Measurements from ENCODE around the gene GABRP. TPM values are rescaled to one million over a fixed set of nuclear protein-coding genes. Genes with fewer than 3 reads are reported as not detected.
A peak's percentile ranks its signal among the peaks of the same experiment; 100 is the strongest.
"Not testable (repeated sequence)": the region's sequence is repeated elsewhere in the genome, so short reads cannot be mapped to it uniquely, and the experiment has no call there.

GABRP gene
- total RNA-seq, 1 donor from 2014 or later = 0.20 TPM

DNA sequence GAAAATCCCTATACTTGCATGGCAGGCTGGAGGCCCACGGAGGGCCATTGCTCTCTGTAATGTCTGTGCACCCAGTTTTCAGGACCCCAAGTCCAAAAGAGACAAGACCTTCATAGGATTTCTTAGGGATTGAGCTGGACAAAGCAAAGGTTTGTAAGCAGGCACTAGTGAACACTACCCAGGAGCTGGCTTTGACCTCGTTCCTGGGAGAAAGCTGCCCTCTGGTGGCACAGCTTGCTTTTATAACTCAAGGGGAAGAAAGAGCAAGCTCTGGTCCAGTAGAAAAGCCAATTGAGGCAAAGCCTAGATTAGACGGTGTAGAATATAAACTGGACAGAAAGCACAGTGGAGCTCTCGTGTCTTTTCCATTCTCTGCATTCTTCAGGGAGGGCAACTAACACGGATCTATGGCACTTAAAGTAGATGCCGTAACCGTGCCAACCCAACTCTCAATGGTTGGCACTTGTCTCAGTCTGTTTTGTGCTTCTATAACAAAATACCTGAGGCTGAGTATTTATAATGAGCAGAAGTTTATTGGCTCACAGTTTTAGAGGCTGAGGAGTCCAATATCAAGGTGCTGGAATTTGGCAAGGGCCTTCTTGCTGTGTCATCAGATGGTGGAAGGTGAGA is 7.9 kb downstream of the GABRP start:
- peak; percentile 61 to 90 for DNase-seq (ENCODE audit: low read depth in 2 of 2)

DNA sequence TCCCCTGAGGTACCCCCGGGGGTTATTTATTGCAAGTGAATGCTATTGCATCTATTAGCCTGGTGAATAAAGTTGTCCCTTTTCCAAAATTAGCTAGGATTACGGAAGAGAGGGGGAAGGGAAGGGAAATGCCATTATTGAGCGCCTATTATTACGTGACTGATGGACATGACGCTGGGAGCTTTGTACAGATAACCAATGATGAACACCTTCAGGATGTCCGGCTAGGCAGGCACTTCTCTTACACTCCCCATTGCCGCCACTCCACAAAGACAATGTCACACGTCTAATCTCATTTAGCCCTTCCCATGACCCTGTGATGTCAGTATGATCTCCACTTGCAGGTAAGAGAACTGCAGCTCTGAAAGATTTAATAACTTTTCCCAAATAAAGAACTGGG is 9.4 kb downstream of the GABRP start:
- DNase-seq (ENCODE audit: low read depth in 2 of 2) = peak in 1 of 2 donors; percentile 87

DNA sequence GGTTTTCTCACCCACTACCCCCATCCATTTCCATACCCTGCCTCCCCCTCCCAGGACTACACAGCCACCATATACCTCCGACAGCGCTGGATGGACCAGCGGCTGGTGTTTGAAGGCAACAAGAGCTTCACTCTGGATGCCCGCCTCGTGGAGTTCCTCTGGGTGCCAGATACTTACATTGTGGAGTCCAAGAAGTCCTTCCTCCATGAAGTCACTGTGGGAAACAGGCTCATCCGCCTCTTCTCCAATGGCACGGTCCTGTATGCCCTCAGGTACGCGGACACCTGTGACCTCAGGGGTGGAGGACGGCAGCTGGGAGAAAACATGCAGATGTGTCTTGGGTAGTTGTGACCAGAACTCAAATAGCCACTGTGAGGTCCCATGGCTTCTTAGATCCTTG is 11.6 kb downstream of the GABRP start:
- DNase-seq (ENCODE audit: low read depth in 2 of 2) = no peak

DNA sequence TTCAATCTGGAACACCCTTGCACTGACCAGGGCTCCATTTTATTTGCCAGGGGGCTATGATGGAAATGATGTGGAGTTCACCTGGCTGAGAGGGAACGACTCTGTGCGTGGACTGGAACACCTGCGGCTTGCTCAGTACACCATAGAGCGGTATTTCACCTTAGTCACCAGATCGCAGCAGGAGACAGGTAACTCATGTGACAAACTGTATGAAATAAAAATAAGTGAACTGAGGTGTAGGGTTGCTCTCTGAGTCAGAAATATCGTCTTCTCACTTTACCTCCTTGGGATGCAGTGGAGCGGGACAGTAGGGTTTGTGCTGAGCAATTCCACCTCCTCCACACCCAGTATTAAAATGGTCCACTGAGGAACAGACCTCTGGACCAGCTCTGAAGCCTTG is 22.1 kb downstream of the GABRP start:
- DNase-seq (ENCODE audit: low read depth in 2 of 2) = no peak

DNA sequence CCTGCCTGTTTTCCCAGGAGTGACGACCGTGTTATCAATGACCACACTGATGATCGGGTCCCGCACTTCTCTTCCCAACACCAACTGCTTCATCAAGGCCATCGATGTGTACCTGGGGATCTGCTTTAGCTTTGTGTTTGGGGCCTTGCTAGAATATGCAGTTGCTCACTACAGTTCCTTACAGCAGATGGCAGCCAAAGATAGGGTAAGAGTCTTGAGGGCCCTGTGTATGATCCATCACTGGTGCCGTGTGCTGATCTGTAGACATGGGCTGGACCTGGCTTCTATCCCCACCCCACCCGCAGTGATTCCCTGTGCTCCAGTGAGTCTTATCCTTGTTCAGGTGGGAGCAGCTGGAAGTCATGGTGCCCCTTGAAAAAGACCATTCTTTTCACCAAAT is 26.0 kb downstream of the GABRP start:
- peak; percentile 43 to 74 for DNase-seq (ENCODE audit: low read depth in 2 of 2)

DNA sequence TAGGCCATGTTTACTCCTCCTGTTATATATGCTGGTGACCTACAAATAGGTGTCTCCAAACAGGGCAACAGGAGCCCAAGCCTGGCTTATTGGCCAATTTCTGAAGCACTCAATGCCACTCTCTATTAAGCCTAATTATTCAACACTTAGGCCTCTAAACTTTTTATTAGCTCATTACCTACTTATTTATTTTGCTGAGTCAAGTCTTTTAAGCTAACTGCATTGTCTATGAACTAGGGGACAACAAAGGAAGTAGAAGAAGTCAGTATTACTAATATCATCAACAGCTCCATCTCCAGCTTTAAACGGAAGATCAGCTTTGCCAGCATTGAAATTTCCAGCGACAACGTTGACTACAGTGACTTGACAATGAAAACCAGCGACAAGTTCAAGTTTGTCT is 28.2 kb downstream of the GABRP start:
- no peak for DNase-seq (ENCODE audit: low read depth in 2 of 2)

DNA sequence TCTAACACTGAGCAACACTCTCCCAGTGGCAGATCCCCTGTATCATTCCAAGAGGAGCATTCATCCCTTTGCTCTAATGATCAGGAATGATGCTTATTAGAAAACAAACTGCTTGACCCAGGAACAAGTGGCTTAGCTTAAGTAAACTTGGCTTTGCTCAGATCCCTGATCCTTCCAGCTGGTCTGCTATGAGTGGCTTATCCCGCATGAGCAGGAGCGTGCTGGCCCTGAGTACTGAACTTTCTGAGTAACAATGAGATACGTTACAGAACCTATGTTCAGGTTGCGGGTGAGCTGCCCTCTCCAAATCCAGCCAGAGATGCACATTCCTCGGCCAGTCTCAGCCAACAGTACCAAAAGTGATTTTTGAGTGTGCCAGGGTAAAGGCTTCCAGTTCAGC is 29.7 kb downstream of the GABRP start:
- no peak for DNase-seq (ENCODE audit: low read depth in 2 of 2)

DNA sequence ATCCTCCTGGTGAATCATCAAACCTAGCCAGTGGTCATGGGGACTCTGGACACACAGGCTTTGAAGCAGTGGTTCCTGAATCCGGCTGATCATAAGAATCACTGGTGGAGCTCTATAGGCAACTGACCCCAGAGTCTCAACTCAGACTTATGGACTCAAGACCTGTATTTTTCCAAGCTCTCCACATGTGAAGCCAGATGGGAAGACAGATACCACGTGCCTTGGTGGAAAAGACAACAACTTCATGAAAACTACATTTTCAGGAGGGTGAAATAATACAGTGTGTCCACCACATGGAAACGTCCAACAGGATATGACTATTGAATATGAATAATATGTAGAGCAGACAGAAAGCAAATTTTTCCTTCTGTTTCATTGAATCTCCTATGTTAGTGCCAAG is 33.7 kb downstream of the GABRP start:
- no peak for DNase-seq (ENCODE audit: low read depth in 2 of 2)

DNA sequence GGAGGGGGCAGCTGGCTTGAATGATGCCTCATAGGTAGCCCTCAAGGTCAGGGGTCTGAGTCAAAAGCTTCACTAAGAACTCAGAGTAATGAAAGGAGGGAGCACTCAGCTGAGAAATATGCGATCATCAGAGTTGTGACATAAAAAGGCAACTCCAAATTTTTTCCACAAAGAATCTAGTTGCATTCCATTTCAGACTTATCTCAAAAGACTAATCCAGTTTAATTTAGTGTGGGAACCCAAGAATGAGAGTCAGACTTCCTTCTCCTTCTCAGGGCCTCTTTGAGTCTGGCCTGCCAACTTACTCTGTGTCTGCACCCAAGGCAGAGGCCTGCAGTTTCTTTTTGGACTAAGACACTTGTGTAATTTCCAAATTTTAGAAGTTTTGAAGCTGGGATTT is 34.7 kb downstream of the GABRP start:
- no peak for DNase-seq (ENCODE audit: low read depth in 2 of 2)

DNA sequence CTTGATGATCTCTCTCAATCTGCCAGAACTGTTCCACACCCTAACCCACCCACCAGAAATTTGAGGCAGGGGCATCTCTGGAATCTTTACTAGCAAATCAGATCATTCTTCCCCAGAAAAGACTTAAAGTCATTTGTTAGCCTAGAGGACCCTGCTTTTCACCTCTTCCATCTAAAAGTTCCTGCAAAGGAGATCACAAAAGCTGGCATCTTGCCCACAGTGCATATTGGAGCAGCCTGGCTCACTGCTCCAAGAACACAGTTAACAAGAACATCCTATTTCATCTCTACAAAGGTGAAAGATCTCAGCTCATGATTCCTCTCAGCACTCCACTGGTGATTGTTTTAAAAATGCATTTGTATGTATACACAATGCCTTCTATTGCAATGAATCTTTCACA is 36.3 kb downstream of the GABRP start:
- DNase-seq (ENCODE audit: low read depth in 2 of 2) = no peak

DNA sequence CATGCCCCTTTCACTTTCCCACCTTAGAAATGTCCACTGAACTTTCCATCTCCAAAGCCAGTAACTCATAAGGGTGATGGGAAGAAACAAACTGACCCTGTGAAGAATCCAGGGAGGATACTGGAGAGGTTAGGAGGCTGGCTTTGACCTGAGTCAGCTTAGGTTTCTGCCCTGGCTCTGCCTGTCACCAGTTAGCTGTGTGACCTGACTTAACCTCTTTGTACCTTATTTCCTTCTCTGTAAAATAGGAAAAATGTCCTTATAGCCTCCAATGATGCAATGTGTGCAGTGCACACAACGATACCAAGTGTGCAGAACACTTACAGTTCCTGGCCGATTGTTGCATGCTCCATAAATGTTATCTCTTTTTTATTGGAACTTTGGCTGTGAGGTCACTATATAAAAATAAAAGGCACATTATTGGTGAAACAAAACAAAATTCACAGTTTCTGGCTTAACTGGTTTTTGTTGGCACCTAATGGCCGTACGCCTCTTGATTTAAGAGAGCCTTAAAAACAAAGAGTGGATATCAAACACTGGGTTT is 37.8 kb downstream of the GABRP start:
- DNase-seq (ENCODE audit: low read depth in 2 of 2) = no peak

DNA sequence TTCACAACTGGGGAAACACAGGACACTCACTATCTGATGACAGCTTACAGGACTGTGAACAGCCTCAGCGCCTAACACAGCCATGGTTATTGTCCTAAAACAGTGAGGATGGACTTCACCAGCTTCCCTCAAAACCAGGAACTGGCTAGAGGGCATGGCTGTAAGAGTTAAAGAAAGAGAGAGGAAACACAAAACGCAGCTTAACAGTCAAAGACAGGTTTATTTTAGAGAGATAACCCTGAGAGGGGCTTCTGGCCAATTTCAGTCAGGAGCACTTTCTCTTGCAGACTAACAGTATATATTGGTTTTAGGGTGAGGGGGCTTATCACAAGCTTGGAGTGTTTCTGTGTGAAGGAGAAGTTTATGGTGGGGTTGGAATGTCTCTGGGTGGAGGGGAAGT is 42.6 kb downstream of the GABRP start:
- DNase-seq (ENCODE audit: low read depth in 2 of 2) = no peak

DNA sequence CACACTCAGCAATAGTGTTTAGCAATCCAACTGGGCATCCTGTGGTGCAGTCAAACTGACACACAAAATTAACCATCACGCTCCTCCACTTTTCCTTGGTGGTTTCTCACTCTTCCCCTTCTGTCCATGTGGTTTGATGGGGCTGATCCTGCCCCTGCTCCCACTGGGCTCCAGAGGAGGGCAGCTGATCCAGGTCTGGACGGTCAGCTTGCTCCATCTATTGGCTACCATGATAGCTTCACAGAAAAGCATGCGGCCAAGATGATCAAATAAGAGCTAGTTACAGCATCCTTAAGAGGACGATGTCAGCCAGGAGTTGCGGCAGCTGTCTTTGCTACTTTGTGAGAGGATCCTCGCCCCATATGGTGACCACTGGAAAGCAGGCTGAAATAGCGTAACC is 48.7 kb downstream of the GABRP start:
- no peak for DNase-seq (ENCODE audit: low read depth in 2 of 2)

DNA sequence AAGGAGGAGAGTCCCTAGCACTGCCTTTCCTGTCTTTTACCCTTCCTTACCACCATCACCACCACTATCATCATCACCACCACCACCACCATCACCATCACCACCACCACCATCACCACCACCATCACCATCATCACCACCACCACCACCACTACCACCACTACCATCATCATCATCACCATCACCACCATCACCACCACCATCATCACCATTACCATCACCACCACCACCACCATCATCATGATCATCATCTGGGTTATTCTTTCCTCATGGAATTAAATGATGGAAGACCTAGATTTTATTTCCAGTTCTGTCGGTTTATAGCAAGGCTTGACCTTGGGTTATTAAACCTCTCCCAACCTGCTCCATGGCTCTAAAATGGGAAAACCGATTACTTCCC is 50.5 kb downstream of the GABRP start:
- not testable (repeated sequence) for DNase-seq (ENCODE audit: low read depth in 2 of 2)

DNA sequence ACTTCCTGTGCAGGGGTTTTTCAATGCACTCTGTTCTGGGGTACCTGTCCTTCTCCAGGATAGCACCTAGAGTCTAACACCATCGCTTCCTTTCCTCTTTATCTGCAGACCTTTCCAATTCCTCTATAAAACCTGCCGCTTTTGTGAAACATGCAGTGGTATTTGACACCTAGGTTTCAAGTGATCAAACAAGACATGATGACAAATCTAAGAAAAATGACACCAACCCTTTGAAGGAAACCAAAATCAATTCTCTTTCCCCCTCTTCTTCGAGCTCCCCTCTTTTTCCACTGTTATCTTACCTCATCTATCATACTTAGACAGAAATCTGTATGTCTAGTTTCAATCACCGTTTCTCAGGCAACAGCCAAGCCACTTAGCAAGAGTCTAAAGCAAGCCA is 52.7 kb downstream of the GABRP start:
- DNase-seq (ENCODE audit: low read depth in 2 of 2) = no peak

DNA sequence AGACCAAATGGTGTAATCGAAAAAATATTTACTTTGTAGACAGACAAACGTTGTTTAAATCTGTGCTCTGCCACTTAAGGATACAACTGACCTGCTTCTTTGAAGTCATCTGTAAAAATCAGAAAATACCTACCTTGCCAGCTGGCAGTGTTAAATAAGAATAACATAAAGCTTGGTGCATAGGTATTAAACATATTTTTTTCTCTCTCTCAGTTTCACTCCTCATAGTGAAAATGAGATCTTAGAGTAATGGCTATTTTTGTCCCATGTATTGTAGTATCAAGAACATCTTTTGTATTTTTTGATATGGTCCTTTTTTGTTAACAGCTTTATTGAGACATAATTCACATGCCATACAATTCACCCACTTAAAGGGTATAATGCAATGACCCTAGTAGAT is 60.3 kb downstream of the GABRP start:
- DNase-seq (ENCODE audit: low read depth in 2 of 2) = no peak

DNA sequence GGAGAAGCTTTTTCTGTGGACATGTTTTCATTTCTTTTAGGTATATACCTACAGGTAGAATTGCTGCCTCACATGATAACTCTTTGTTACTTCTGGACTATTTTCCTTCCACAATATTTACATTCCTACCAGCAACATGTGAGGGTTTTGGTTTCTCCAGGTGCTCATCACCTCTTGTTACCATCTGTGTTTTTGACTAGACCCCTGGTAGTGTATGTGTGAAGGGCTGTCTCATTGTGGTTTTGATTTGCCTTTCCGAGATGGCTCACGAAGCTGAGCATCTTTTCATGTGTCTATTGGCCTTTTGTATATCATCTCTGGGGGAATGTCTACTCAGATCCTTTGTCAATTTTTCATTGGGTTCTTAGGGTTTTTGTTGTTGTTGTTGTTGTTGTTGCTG is 61.1 kb downstream of the GABRP start:
- DNase-seq (ENCODE audit: low read depth in 2 of 2) = no peak

DNA sequence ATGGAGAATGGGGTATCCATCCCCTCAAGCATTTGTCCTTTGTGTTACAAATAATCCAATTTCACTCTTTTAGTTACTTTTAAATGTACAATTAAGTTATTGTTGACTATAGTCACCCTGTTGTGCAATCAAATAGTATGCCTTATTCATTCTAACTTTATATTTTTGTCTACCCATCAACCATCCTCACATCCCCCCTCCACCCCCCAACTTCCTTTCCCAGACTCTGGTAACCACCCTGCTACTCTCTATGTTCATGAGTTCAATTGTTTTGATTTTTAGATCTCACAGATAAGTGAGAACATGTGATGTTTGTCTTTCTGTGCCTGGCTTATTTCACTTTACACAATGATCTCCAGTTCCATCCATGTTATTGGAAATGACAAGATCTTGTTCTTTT is 62.9 kb downstream of the GABRP start:
- DNase-seq (ENCODE audit: low read depth in 2 of 2) = peak in 1 of 2 donors; percentile 52

DNA sequence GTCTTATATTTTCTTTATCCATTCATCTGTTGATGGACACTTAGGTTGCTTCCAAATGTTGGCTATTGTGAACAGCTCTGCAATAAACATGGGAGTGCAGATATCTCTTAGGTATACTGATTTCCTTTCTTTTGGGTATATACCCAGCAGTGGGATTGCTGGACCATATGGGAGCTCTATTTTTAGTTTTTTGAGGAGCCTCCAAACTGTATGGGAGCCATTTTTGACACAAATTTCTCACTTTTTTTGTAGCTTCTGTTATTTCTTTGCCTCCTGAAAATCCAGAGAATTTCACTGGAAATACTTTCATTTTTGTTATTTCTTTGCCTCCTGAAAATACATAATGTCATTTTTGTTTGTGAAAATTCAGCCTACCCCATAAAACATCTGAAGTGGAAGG is 63.3 kb downstream of the GABRP start:
- DNase-seq (ENCODE audit: low read depth in 2 of 2) = no peak

DNA sequence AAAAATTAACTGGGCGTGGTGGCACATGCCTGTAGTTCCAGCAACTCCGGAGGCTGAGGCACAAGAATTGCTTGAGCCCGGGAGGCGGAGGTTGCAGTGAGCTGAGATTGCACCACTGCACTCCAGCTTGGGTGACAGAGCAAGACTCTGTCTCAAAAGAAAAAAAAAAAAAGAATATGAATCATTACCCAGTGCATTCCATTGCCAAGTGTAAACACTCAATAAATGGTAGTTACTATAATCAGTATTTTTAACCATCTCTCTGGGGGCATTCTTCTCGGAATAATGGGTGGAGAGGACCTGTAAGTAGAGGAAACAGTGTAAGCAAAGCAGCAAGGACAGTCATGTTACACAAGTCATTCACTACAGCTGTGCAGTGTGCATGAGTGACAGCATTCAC is 64.5 kb downstream of the GABRP start:
- DNase-seq (ENCODE audit: low read depth in 2 of 2) = no peak

DNA sequence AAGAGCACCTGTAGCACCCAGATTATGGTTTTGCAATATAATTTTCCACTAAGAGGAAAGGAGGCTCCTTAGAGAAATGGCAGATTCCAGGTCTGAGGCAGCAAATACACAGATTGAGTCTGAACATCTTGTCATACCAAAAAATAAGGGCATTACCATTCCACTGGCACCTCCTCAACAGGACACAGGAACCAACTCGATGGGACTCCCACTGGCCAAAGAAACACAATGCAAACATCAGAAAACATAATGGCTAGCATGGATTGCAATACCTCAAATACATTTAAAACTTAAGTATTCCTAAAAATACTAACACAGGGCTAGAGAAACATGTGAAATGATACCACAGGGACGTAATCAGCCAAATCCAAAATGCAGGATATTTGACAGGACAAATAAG is 65.8 kb downstream of the GABRP start:
- DNase-seq (ENCODE audit: low read depth in 2 of 2) = no peak

DNA sequence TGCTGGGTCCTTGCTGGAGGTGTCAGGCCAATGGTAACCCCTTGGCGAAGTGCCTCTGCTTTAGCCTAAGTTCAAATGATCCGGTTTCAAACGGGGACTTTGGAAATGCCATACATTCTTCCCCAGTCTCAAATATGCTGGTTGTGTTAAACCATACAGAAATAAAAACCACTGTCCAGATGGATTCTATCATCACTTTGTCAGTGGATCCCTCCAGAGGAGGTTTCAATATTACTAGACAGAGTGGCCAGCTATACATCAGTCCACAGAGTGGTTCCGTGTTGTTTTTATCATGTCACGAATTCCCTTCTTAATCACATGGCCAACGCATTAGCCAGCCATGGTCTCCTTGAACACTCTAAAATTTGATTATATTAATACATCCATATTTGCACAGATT is 71.0 kb downstream of the GABRP start:
- DNase-seq (ENCODE audit: low read depth in 2 of 2) = no peak

DNA sequence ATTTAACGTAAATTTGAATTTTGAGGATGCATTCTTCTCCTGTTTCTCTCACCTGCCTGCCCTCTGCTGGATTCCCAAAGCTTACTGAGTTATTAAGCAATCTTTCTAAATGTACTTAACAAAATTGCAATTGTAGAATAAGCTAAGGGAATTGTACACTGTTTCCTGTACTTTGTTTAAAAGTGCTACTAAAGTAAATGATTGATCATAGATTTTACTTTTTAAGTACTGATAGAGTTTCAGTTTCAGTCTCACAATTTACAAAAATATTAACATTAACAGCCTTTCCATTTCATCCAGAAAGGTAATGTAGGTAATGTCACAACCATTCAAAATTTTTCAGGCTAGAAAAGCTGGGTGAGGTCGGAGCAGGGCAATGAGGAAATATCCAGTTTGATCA is 73.5 kb downstream of the GABRP start:
- DNase-seq (ENCODE audit: low read depth in 2 of 2) = no peak

DNA sequence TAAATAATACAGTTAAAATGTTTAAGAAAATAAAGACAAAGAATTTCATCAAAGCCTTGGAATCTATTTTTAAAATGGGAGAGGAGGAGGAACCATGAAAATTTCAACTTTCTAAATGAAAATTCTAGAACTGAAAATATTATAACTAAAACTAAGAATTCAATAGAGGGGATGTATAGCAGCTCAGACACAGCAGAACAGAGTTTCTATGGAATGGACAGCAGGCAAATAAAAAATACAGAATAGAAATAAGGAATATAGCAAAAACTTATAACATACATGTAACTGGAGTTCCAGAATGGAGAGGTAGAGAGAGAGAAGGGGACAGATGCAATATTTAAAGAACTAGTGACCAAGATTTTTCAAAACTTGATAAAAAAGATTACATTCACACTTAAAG is 76.9 kb downstream of the GABRP start:
- no peak for DNase-seq (ENCODE audit: low read depth in 2 of 2)
